ENCODE data around the gene SBF2.

Gene SBF2

DNA sequence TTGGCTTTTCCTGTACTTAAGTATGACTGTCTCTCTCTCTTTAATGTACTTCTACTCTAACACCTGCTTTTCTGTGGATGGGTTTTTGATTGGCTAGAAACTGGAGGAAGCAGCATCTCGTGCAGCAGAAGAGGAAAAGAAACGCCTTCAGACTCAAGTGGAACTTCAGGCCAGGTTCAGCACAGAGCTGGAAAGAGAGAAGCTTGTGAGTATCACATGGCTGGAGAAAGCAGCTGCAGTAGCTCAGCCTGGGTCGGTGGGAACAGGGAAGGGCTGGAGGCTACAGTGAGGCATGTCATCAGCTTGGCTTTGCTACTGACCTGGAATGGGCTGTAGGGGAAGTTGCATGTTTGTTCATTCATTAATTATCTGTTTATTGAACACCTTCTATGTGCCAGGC lies 555.9 kb downstream of the SBF2 start:
- DNase-seq: no peak
- Histone ChIP-seq H3K9me3 (replicated peaks; ENCODE audit: insufficient read depth, low read length) (no peaks in the 10 kb centered on the region), H3K36me3 (replicated peaks; ENCODE audit: insufficient read depth, low read length) (no peaks in the 10 kb centered on the region), H3K4me2 (ENCODE audit: low read depth, low read length) (no peak overlapping the region), H4K20me1 (ENCODE audit: insufficient read depth, low read length) (no peaks in the 10 kb centered on the region), H3K9ac (ENCODE audit: low read length) (no peak overlapping the region), H3K27ac (ENCODE audit: low read length) (no peak overlapping the region), H3K4me1 (ENCODE audit: low read length) (peaks cover 7% of the 10 kb centered on the region; the same call in 1 of the 2 replicates), H3K27me3 (replicated peaks; ENCODE audit: insufficient read depth, low read length) (no peaks in the 10 kb centered on the region), H3K4me3 (ENCODE audit: low read length) (no peak overlapping the region), H3K9me2 (replicated peaks; ENCODE audit: insufficient read depth, low read length) (no peaks in the 10 kb centered on the region), H3K79me2 (ENCODE audit: low read length) (no peaks in the 10 kb centered on the region), H2AFZ (ENCODE audit: low read length) (no peak overlapping the region), H3F3A (ENCODE audit: insufficient read depth, low read length) (no peaks in the 10 kb centered on the region)
- TF ChIP-seq EZH2 (optimal IDR thresholded peaks at IDR 0.05; ENCODE audit: low read depth, low read length) (no peak), EZH2phosphoT487 (IDR thresholded peaks at IDR 0.05; ENCODE audit: low read length) (no peak)
- TF ChIP-seq, protein P1, sequence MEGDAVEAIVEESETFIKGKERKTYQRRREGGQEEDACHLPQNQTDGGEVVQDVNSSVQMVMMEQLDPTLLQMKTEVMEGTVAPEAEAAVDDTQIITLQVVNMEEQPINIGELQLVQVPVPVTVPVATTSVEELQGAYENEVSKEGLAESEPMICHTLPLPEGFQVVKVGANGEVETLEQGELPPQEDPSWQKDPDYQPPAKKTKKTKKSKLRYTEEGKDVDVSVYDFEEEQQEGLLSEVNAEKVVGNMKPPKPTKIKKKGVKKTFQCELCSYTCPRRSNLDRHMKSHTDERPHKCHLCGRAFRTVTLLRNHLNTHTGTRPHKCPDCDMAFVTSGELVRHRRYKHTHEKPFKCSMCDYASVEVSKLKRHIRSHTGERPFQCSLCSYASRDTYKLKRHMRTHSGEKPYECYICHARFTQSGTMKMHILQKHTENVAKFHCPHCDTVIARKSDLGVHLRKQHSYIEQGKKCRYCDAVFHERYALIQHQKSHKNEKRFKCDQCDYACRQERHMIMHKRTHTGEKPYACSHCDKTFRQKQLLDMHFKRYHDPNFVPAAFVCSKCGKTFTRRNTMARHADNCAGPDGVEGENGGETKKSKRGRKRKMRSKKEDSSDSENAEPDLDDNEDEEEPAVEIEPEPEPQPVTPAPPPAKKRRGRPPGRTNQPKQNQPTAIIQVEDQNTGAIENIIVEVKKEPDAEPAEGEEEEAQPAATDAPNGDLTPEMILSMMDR (IDR thresholded peaks at IDR 0.05; ENCODE audit: low read length): no peak

DNA sequence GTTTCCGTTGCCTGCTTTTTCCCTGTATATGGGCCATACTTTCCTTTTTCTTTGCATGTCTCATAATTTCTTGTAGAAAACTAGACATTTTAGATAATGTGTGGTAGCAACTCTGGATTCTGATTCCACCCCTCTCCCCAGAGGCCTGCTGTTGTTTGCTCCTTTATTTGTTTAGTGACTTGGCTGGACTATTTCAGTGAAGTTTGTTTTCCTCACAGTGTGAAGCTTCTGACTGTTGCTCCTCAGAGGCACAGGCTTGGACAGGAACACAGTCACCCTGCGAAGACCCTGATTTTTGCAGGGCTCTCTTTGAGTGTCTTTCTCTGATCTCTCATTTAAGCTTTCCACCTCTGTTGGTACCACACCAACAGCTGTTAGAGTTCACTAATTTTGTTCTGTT lies 557.7 kb downstream of the SBF2 start:
- Histone ChIP-seq H3K4me1 (ENCODE audit: low read length) (peaks cover 7% of the 10 kb centered on the region; the same call in 1 of the 2 replicates), H3F3A (ENCODE audit: insufficient read depth, low read length) (no peaks in the 10 kb centered on the region), H3K79me2 (ENCODE audit: low read length) (no peaks in the 10 kb centered on the region), H3K9ac (ENCODE audit: low read length) (no peak overlapping the region), H3K27me3 (replicated peaks; ENCODE audit: insufficient read depth, low read length) (no peaks in the 10 kb centered on the region), H3K9me2 (replicated peaks; ENCODE audit: insufficient read depth, low read length) (no peaks in the 10 kb centered on the region), H4K20me1 (ENCODE audit: insufficient read depth, low read length) (no peaks in the 10 kb centered on the region), H3K36me3 (replicated peaks; ENCODE audit: insufficient read depth, low read length) (no peaks in the 10 kb centered on the region), H3K27ac (ENCODE audit: low read length) (no peak overlapping the region), H2AFZ (ENCODE audit: low read length) (no peak overlapping the region), H3K4me3 (ENCODE audit: low read length) (no peak overlapping the region), H3K4me2 (ENCODE audit: low read depth, low read length) (no peak overlapping the region), H3K9me3 (replicated peaks; ENCODE audit: insufficient read depth, low read length) (no peaks in the 10 kb centered on the region)
- DNase-seq: no peak
- no peak for TF ChIP-seq EZH2phosphoT487 (IDR thresholded peaks at IDR 0.05; ENCODE audit: low read length)
- no peak for TF ChIP-seq EZH2 (optimal IDR thresholded peaks at IDR 0.05; ENCODE audit: low read depth, low read length)
- TF ChIP-seq, protein P1 (IDR thresholded peaks at IDR 0.05; ENCODE audit: low read length): no peak

DNA sequence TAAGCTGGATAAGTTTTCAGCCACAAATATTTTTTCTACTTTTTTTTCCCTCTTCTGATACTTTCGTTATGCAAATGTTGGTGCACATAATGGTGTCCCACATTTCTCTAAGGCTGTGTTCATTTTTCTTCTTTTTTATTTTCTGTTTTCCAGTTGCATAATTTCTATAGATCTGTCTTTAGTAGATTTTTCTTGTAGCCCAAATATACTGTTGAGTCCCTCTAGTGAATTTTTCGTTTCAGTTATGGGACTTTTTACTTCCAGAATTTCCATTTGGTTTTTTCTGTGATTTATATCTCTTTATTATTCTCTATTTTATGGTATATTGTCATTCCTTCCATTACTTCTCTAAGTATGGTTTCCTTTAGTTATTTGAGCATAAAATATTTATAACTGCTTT lies 558.1 kb downstream of the SBF2 start:
- Histone ChIP-seq H3F3A (ENCODE audit: insufficient read depth, low read length) (no peaks in the 10 kb centered on the region), H3K4me3 (ENCODE audit: low read length) (no peak overlapping the region), H4K20me1 (ENCODE audit: insufficient read depth, low read length) (no peaks in the 10 kb centered on the region), H3K4me1 (ENCODE audit: low read length) (peaks cover 7% of the 10 kb centered on the region; the same call in 1 of the 2 replicates), H3K9me2 (replicated peaks; ENCODE audit: insufficient read depth, low read length) (no peaks in the 10 kb centered on the region), H3K9ac (ENCODE audit: low read length) (no peak overlapping the region), H2AFZ (ENCODE audit: low read length) (no peak overlapping the region), H3K4me2 (ENCODE audit: low read depth, low read length) (no peak overlapping the region), H3K36me3 (replicated peaks; ENCODE audit: insufficient read depth, low read length) (no peaks in the 10 kb centered on the region), H3K79me2 (ENCODE audit: low read length) (no peaks in the 10 kb centered on the region), H3K9me3 (replicated peaks; ENCODE audit: insufficient read depth, low read length) (no peaks in the 10 kb centered on the region), H3K27ac (ENCODE audit: low read length) (no peak overlapping the region), H3K27me3 (replicated peaks; ENCODE audit: insufficient read depth, low read length) (no peaks in the 10 kb centered on the region)
- TF ChIP-seq EZH2 (optimal IDR thresholded peaks at IDR 0.05; ENCODE audit: low read depth, low read length): no peak
- TF ChIP-seq EZH2phosphoT487 (IDR thresholded peaks at IDR 0.05; ENCODE audit: low read length): no peak
- TF ChIP-seq, protein P1 (IDR thresholded peaks at IDR 0.05; ENCODE audit: low read length): no peak
- DNase-seq: no peak
